Measurements from ENCODE around the gene UBXN2A.
"Not testable (repeated sequence)": the region's sequence is repeated elsewhere in the genome, so short reads cannot be mapped to it uniquely, and the experiment has no call there.

The UBXN2A gene

DNA sequence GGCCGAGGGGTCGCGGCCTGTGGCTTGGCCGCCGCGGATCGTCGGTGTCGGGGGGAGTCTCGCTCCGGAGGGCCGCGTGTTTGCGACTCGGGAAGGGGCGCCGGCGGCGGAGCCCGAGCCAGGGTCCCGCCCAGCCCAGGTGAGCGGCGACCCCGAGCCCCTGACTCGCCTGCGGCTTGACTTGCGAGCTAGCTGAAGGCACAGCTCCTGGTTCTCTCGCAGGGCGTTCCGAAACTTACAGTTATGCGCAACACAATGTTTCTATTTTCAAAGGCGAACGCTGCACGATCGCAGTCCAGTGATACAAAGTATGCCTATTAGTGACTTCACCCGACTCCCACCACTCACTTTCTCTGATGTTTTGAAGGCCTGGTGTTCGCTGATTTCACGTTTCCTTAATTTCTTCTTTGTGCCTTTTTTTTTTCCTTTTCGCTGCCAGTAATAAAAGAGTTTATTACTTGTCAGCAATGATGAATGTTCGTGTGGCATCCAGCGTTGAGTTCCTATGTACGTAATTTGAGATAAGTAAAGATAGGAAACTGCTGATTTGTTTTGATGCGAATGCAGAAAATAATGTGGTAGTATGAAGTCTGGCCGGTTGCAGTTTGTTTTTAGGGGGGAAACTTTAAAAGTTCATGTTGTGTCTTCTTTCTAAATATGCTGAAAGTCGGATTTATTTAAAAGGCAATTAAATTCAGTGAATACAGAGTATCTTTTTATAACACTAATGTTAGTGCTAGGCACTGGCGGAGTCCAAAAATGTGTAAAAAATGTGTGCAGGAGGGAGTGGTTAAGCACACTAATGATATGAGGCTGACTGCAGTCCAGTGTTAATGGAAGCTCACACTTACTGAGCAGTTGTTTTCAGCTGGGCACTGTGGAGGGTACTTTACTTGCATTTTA, 706 bp downstream of the UBXN2A start:
- peak in 1 of 3 donors; percentile 5 for DNase-seq (ENCODE audit: low read depth in 3 of 3)

DNA sequence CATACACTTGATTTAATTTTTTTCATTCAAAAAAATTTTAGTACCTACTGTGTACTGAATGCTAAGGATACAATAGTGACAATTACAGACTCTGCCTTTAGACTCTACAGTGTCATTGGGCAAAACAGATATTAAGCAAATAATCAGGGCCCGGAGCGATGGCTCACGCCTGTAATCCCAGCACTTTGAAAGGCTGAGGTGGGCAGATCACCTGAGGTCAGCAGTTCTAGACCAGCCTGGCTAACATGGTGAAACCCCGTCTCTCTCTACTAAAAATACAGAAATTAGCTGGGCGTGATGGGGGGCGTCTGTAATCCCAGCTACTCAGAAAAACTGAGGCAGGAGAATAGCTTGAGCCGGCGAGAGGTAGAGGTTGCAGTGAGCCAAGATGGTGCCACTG, 1.4 kb downstream of the UBXN2A start:
- DNase-seq (ENCODE audit: low read depth in 3 of 3) = no peak

DNA sequence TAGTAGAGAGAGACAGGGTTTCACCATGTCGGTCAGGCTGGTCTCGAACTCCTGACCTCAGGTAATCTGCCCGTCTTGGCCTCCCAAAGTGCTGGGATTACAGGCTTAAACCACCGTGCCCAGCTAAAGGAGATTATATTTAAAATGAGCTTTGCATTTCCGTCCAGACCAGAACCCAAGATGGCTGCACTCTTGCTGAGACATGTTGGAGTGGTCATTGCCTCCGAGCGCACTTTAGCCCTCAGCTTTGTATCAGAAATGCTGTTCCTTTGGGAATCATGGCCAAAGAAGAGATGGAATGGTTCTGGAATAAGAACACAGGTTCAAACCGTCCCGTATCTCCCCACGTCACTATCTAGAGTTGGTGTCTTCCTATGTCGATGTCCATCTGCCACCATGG, 3.4 kb downstream of the UBXN2A start:
- no peak for DNase-seq (ENCODE audit: low read depth in 3 of 3)

DNA sequence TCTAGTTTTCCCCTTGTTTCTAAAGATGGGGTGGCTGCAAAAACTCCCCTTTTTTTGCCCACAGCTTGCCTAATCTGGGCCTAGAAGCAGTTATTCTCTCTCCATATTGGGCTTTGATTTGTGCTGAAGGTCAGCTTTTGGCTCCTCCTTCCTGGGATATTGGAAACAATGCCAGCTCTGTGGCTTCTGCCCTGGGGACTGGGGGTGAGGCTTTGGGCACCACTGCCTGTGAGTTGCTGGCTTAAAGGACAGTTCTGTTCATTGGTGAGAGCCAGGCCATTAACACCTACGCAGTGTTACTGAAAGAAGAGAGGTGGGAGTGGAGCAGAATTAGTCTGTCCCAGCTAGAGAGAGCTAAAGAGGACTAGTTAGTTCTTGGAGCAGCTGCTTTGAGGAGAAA, 4.3 kb downstream of the UBXN2A start:
- DNase-seq (ENCODE audit: low read depth in 3 of 3) = no peak

DNA sequence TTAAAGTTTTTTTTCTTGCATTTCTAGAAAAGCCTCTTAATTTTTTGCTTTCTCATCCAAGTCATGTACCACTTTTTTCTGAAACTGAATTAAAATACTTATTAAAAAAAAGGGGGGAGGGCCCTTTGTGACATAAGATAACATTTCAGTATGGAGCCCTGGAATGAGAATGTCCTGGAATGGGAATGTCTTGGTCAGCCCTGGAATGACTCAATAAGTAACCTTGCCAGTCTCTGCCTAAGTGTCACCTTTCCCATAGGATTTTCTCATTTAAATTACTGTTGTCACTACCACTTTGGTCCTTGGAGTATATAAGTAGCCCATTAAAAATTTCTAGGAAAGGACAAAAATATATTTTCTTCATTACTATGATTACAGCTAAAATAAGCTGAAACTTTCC, 4.7 kb downstream of the UBXN2A start:
- DNase-seq (ENCODE audit: low read depth in 3 of 3) = no peak

DNA sequence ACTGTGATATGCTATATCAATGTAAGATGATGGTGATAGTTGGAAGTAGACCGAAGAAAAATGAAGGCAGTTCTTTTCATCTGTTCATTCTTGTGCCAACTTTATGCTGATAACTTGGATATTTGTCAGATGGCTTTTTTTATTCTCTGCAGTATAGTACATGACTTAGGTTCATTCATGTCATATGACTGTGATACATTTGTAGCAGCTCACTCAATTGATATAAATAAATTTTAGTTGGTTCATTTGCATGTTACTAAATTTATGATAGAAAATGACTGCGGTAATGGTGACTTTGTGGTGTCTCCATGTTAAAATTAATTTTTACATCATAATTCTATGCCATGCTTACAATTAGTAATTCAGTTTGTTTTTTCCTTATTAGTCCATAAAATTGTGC, 7.1 kb downstream of the UBXN2A start:
- no peak for DNase-seq (ENCODE audit: low read depth in 3 of 3)

DNA sequence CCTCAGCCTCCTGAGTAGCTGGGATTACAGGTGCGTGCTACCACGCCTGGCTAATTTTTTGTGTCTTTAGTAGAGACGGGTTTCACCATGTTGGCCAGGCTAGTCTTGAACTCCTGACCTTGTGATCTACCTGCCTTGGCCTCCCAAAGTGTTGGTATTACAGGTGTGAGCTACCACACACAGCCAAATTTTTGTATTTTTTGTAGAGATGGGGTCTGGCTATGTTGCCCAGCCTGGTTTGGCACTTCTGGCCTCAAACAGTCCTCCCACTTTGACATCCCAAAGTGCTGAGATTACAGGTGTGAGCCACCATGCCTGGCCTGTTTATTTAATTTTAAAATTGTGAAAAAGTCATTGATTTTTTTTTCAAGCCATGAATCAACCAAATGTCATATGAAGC, 12.3 kb downstream of the UBXN2A start:
- not testable (repeated sequence) for DNase-seq (ENCODE audit: low read depth in 3 of 3)

DNA sequence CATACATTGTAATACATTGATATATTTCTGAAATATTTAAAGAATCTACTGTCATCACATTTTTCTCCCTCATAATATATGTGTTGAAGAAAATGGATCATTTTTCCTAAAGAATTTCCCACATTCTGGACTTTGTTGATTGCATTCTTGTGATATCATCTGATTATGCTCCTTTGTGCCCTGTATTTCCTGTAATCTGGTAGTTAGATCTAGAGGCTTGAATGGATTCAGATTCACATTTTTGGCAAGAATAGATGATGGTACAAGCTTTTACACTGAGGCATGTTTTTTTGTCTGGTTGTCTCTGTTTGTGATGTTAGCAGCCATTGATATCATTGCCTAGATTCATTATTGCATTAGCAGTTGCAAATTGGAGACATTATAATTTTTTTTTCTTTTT, 13.4 kb downstream of the UBXN2A start:
- no peak for DNase-seq (ENCODE audit: low read depth in 3 of 3)

DNA sequence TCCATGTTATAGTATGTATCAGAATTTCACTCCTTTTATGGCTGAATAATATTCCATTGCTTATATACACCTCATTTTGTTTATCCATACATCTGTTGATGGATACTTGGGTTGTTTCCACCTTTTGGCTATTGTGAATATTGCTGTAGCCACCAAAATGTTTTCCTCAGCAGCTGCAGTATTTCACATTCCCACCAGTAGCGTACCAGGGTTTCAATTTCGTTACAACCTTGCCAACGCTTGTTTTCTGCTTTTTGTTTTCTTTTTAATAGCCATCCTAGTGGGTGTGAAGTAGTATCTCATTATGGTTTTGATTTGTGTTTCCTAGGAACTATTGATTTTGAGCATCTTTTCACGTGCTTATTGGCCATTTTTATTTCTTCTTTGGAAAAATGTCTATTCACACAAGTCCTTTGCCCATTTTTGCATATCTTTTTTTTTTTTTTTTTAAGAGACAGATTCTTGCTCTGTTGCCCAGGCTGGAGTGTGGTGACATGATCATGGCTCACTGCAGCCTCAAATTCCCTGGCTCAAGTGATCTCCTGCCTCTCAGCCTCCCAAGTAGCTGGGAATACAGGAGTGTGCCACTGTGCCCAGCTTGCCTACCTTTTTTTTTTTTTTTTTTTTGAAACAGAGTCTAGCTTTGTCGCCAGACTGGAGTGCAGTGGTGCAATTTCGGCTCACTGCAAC, 14.2 kb downstream of the UBXN2A start:
- DNase-seq (ENCODE audit: low read depth in 3 of 3) = no peak

DNA sequence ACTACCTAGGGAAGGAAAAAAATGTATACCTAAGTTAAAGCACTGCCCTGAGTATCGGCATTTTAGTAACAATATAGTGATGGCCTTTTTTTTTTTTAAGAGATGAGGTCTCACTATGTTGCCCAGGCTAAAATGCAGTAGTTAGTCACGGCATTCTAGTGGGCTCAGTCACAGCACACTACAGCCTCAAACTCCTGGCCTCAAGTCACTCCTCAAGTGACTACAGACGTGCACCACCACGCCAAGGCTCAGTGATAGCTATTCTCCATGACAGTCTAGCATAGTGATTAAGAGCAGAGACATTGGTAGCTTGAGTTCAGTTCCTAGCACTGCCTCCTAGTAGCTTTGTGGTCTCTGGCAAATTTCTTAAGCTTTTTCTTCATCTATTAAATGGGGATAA, 27.6 kb downstream of the UBXN2A start:
- no peak for DNase-seq (ENCODE audit: low read depth in 3 of 3)

DNA sequence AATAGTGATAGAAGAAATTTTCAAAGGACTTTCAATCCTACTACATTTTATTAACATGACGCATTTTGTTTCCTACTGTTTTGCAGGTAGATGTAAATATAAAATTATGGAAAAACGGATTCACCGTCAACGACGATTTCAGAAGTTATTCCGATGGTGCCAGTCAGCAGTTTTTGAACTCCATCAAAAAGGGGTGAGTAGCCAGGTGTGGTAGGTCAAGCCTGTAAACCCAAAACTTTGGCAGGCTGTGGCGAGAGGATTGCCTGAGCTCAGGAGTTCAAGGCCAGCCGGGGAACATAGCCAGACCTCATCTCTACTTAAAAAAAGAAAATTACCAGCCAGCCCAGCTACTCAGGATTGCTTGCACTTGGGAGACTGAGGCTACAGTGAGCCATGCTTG, 36.6 kb downstream of the UBXN2A start:
- no peak for DNase-seq (ENCODE audit: low read depth in 3 of 3)

DNA sequence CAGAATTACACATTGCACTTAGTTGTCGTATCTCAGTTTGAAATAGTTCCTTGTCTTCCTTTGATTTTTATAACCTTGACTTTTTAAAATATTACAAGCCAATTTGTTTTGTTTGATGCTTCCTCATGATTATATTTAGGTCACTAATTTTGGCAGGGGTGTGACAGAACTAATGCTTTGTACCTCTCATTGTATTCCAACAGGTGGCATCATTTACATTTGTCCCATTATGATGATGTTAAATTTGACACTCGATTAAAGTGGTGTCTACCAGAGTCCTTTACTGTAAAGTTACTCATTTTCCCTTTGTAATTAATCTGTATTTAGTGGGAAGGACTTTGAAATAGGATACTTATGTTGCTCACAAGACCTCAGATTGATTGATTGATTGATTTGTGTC, 48.1 kb downstream of the UBXN2A start:
- DNase-seq (ENCODE audit: low read depth in 3 of 3) = no peak

DNA sequence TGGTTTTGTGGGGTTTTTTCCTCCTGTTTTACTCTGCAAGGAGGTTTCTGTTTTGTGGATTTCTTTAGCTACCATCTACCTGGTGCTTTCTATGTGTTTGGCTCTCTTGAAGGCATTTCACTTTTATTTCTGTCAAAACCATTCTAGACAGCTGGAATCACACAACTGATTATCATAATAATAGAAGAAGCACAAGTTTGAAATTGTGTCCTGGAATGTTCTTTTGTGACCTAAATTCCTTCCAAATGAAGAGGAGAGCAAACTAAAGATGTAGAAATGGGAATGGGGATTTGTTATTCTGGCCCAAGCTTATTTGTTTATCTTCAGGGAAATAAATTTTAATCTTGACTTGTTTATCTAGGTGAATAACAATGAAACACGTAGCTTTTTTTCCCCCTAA, 52.7 kb downstream of the UBXN2A start:
- no peak for DNase-seq (ENCODE audit: low read depth in 3 of 3)

DNA sequence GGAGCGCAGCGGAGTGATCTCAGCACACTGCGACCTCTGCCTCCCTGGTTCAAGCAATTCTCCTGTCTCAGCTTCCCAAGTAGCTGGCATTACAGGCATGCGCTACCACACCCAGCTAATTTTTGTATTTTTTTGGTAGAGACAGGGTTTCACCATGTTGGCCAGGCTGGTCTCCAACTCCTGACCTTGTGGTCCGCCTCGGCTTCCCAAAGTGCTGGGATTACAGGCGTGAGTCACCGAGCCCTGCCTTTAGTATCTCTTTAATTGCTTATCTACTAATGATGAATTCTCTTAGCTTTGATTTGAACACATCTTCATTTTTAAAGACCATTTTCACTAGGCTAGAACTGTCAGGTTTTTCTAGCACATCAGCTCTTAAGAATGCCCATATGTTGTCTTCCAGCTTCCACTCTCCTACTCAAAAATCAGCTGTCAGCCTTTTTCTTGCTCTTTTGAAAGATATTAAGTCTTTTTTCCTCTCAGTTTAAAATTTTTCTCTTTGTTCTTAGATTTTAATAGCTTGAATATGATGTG, 53.5 kb downstream of the UBXN2A start:
- DNase-seq (ENCODE audit: low read depth in 3 of 3) = no peak

DNA sequence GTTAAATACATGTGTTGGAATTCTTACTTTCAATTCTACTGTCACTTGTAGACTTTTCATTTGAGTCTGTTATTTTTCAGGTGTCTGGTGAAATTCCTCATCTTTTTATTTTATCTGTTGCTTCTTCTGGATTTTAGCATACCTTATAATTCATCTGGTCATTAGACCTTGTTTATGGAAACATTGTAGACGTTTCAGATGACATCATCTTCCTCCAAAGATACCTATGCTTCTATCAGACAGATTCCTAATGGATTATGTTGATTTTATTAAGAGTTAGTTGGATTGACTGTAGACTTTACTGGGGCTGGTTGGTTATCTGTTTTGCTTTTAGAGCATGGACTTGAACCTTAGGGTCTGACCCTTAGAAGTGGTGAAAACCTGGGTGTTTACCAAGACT, 54.3 kb downstream of the UBXN2A start:
- DNase-seq (ENCODE audit: low read depth in 3 of 3) = no peak

DNA sequence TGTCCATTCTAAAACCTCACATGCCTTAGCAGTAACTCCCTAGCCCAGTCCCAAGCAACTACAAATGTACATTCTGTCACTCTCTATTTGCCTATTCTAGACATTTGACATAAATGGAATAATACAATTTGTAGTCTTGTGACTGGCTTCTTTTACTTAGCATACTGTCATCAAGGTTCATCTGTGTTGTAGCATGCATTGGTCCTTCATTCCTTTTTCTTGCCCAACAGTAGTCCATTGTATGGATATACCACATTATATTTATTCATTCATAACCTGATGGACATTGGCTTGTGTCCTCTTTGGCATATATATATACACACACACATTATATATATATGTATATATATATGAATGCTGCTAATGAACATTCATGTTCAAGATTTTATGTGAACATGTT, 67.4 kb downstream of the UBXN2A start:
- DNase-seq (ENCODE audit: low read depth in 3 of 3) = no peak

DNA sequence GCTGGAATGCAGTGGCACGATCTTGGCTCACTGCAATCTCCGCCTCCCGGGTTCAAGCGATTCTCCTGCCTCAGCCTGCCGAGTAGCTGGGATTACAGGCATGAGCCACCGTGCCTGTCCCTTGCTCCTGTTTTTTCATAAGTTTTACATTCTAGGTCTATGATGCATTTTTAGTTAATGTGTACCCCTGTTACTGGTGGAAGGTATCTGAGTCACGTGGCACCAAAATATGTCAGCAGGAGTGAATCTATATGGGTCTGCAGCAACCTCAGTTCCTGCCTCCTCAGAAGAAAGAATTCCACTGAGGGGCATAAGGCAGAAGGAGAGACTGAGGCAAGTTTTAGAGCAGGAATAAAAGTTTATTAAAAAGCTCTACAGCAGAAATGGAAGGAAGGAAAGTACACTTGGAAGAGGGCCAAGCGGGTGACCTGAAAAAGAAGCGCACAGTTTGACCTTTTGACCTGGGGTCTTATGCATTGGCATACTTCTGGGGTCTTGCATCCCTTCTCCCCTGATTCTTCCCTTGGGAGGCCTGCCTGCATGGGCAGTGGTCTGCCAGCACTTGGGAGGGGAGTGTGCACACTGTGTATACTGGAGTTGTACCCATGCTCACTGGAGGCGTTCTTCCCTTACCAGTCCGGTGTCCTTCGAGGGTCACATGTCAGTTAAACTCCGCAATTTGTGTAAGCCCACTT, 68.6 kb downstream of the UBXN2A start:
- no peak for DNase-seq (ENCODE audit: low read depth in 3 of 3)

DNA sequence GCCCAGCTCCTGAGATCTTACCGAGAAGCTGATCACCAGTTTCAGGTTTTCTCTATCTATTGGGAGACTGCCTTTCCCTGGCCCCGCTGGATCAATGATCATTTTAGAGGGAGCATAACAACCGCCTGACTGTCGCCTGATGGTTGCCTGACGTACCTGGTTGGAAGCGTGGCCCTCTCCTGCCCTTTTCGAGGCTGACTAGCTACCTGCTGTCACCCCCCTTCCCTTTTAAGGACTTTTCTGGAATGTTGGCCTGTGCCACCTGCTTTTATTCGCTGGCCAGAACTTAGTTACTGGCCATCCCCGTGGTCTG, 69.1 kb downstream of the UBXN2A start:
- no peak for DNase-seq (ENCODE audit: low read depth in 3 of 3)

DNA sequence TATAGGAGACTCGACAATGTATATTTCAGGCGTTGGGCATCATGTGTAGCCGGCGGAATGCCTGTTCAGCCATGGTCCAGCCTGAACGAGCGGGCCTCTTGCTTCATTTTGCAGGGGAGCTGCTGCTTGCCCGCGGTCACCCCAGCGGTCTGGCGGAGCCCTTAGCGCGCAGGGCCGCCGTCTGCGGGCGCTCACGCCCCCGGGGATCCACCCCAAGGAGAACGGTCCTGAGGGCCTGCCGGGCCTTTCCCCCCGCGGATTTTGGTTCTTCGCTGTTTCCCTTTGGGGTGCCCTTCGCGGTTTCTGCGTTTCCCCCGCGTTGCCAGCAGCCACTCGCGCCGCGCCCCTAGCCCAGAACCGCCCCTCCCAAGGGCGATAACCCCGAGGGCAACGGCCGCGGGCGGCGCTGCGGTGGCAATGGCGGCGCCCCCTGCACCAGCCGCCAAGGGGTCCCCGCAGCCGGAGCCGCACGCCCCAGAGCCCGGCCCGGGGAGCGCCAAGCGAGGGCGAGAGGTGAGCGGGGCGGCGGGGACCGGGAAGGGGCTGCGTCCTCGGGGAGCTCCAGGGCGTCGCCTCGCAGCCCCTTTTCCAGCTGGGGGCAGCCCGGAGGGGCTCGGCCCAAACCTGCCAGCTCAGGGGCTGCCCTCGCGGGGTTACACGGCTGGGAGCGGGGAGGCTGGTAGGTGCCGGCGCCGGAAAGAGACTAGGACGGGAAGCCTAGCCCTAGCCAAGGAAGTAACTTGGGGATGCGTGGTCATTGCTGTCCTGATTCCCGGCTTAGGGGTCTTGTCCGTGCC, 69.6 kb downstream of the UBXN2A start, which contains the start of gene MFSD2B:
TSS of gene MFSD2B (plus strand) at position 406 of the 797 bp plus-strand sequence. CDS start at position 418, 12 bp downstream.
- no peak for DNase-seq (ENCODE audit: low read depth in 3 of 3)

DNA sequence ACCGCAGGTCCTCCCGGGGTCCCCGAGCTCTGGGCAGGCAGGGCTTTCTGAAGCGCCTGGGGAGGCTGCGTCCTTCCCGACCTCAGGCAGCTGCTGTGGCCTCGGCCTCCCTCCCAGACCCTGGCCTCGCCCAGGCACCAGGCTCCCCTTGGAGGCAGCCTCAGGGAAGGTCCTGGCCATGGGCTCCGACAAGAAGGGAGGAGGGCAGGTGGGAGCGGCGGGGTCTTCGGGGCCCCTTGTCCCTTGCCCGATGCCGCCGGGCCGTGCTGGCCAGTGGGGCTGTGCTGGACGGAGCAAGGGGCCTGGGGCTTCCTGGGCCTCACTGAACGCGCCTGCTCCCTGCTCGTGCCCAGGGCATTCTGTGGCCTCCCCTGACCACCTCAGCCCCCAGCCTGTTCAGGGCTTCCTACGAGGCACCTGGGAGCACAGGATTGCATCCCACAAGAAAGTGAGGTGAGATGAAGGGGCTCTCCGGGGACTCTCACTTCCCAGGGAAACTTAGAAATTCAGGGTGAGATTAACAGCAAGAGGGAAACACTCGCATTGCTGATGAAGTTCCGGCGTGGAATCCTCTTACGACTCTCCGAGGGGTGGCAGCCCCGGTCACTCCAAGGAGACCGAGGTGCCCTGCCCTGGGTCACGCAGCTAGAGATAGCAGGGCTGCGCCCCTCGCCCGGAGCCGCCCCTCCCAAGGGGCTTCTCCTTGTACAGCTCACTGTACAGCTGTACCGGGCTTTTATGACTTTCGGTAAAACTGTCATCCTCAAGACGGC, 70.4 kb downstream of the UBXN2A start:
- DNase-seq (ENCODE audit: low read depth in 3 of 3) = no peak

Data from stimulated activated CD4-positive, alpha-beta T cell treated with anti-CD3 and anti-CD28 coated beads, TNF-alpha, amount 100 ng/mL, for 48 hours (primary cell).